MM.1S (cell line): Measurements from ENCODE around the gene OR51B6.

Experiments used
- EZH2 ChIP-seq: fragments of 300-600 bp; sonication (generic); optimal IDR thresholded peaks from 2 replicates; pipeline ENCODE3; 2017; ENCODE audit warnings: low read depth, mild to moderate bottlenecking, antibody characterized with exemption, low read length, mixed read lengths
- TF ChIP-seq, protein P1 (sequence below): fragments of 300-600 bp; sonication (generic); IDR thresholded peaks from 2 replicates; pipeline ENCODE4 v1.5.1; 2016; ENCODE audit warnings: antibody characterized with exemption, low read length, mixed read lengths

DNA sequence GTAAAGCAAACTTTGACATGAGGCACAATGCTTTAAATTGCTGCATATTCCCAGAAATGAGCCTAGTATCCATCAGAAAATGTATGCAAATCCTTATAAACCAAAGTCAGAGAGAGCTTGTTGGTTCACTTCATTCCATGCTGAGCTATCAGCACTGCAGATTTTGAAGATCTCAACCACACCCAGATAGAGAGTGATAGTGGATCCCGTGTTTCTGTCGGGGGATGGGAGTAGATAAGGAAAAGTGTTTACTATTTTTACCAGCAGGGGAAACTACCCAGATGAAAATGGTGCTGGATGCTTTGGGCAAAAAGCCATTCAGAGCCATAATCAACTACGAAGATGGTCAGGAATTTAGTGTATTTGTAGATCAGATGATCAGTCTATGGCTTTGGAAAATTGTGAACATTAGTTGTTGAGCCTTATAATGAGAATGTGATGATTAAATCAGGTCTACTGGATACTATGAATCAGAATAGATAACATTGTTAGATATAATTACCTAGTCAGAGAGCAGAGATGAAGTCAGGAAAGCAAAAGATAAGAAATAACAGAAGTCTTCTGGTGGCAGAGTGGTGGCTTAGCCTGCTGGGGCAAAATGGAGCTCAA is 10.8 kb downstream of the OR51B6 start:
- TF ChIP-seq, protein P1, sequence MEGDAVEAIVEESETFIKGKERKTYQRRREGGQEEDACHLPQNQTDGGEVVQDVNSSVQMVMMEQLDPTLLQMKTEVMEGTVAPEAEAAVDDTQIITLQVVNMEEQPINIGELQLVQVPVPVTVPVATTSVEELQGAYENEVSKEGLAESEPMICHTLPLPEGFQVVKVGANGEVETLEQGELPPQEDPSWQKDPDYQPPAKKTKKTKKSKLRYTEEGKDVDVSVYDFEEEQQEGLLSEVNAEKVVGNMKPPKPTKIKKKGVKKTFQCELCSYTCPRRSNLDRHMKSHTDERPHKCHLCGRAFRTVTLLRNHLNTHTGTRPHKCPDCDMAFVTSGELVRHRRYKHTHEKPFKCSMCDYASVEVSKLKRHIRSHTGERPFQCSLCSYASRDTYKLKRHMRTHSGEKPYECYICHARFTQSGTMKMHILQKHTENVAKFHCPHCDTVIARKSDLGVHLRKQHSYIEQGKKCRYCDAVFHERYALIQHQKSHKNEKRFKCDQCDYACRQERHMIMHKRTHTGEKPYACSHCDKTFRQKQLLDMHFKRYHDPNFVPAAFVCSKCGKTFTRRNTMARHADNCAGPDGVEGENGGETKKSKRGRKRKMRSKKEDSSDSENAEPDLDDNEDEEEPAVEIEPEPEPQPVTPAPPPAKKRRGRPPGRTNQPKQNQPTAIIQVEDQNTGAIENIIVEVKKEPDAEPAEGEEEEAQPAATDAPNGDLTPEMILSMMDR = no peak
- TF ChIP-seq EZH2 = no peak
